Measurements from ENCODE around the gene DOCK10. TPM values are rescaled to one million over a fixed set of nuclear protein-coding genes. Genes with fewer than 3 reads are reported as not detected.
A peak's percentile ranks its signal among the peaks of the same experiment; 100 is the strongest.

Gene DOCK10
- total RNA-seq, 1 donor from 2014 or later = 172 TPM

DNA sequence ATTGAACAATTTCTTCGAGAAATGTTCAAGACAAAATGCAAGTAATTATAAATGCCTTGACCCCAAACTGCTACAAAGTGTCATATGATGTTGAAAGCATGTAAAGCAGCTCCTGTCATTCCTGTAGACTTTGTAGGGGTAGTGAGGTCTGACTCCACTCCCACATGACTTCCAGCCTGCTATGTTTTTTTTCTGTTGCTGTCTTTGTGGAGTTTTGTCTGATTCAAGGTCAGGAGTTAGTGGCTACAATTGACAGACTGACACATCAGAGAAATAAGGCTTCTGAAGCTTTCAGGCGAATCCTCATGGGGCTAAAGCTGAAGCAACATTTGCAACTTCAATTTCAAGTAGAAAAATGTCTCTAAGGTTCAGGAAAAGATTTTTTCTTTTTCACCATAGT lies 262.2 kb downstream of the DOCK10 start:
- Mint-ChIP-seq H3K9me3 (no peaks in the 10 kb centered on the region), H3K27ac (no peak overlapping the region), H3K27me3 (no peaks in the 10 kb centered on the region), H3K4me3 (no peak overlapping the region), H3K4me1 (no peaks in the 10 kb centered on the region), H3K36me3 (ENCODE audit: low read depth) (peaks cover 67% of the 10 kb centered on the region)
- POLR2A ChIA-PET = no interaction called here
- TF ChIP-seq, protein P1, sequence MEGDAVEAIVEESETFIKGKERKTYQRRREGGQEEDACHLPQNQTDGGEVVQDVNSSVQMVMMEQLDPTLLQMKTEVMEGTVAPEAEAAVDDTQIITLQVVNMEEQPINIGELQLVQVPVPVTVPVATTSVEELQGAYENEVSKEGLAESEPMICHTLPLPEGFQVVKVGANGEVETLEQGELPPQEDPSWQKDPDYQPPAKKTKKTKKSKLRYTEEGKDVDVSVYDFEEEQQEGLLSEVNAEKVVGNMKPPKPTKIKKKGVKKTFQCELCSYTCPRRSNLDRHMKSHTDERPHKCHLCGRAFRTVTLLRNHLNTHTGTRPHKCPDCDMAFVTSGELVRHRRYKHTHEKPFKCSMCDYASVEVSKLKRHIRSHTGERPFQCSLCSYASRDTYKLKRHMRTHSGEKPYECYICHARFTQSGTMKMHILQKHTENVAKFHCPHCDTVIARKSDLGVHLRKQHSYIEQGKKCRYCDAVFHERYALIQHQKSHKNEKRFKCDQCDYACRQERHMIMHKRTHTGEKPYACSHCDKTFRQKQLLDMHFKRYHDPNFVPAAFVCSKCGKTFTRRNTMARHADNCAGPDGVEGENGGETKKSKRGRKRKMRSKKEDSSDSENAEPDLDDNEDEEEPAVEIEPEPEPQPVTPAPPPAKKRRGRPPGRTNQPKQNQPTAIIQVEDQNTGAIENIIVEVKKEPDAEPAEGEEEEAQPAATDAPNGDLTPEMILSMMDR (IDR thresholded peaks at IDR 0.05) = no peak
- ATAC-seq (ENCODE audit: low read depth) = no peak
- CTCF ChIA-PET = interaction anchor here (1.0 to 1.2 kb wide), 3 partner anchors 14 to 129 kb away, joined by 3 to 4 read pairs (median 3); no protein-coding TSS in a partner anchor
- DNase-seq = no peak
- intact Hi-C loops (cut with micrococcal nuclease) = no loop called here

DNA sequence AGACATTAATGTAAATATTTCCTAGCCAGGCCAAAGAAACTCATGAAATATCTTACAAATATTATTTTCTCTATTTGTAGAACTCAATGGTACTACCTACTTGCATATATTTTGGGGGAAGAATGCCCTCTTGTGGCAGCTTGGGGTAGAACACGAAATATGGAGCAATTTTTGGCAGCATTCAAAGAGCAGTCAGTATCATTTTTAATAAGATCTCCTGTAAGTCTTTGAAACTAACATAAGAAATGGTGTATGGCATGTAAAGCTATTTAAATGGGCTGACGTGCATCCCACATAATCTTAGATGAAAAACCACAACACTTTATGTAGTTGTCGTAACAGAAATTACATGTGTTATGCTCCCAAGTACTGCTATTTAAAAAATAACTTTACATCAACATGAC lies 263.8 kb downstream of the DOCK10 start:
- H3K4me3 Mint-ChIP-seq = no peak overlapping the region
- ATAC-seq (ENCODE audit: low read depth) (peak; percentile 69), DNase-seq (no peak)
- ChIA-PET POLR2A (no interaction called here), CTCF (interaction anchor here (0.8 to 4.3 kb wide), 10 partner anchors 10 to 420 kb away, joined by 3 to 19 read pairs (median 6); no protein-coding TSS in a partner anchor)
- TF ChIP-seq, protein P1 (IDR thresholded peaks at IDR 0.05) = peak; percentile 70
- intact Hi-C loops (cut with micrococcal nuclease) = loop anchor here (1.0 to 10.0 kb wide), 5 partner anchors 127 to 784 kb away; no protein-coding TSS in a partner anchor
- H3K36me3 Mint-ChIP-seq (ENCODE audit: low read depth) = peaks cover 67% of the 10 kb centered on the region
- no peaks in the 10 kb centered on the region for H3K27me3 Mint-ChIP-seq
- no peaks in the 10 kb centered on the region for H3K4me1 Mint-ChIP-seq
- no peaks in the 10 kb centered on the region for H3K9me3 Mint-ChIP-seq
- no peak overlapping the region for H3K27ac Mint-ChIP-seq

DNA sequence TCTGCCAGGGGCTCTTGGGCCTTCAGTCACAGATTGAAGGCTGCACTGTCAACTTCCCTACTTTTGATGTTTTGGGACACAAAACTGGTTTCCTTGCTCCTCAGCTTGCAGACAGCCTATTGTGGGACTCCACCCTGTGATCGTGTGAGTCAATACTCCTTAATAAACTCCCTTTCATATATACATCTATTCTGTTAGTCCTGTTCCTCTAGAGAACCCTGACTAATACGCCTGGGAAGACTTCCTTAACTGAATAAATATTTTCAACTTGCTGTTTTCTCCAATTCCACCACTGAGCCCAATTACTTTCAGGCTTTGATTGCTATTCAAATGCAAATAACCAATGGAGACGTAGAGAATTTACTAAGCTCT lies 264.7 kb downstream of the DOCK10 start:
- Mint-ChIP-seq H3K27me3 (no peaks in the 10 kb centered on the region), H3K4me1 (no peaks in the 10 kb centered on the region), H3K36me3 (ENCODE audit: low read depth) (peaks cover 68% of the 10 kb centered on the region)

DNA sequence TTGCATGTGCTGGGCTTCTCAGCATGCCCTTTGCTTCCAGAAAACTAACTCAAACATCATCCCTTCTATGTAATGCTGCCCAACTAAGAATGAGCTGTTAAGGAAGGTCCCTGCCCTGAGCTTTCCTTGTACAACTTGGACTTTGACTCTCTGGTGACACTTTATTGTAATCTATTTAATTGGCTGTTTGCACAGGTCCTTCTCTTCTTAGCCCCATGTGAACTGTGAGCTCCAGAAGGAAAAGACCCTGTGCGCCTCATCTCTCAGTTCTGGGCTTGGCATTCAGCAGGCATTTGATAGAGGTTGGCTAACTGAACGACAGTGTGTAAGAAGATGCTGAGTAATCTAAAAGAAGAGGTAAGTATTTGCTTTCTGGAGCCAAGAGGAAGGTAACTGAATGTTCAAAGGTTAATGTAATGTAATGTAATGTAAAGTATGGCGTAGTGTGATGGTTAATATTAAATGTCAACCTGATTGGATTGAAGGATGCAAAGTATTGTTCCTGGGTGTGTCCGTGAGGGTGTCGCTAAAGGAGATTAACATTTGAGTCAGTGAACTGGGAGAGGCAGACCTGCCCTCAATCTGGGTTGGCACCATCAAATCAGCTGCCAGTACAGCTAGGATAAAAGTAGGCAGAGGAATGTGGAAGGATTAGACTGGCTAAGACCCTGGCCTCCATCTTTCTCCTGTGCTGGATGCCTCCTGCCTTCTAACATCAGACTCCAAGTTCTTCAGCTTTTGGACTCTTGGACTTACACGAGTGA lies 265.3 kb downstream of the DOCK10 start:
- CTCF ChIA-PET = interaction anchor here (0.6 to 4.3 kb wide), 10 partner anchors 8 to 421 kb away, joined by 3 to 19 read pairs (median 6); no protein-coding TSS in a partner anchor
- POLR2A ChIA-PET = no interaction called here
- no peak overlapping the region for H3K4me3 Mint-ChIP-seq
- no peaks in the 10 kb centered on the region for H3K4me1 Mint-ChIP-seq
- peaks cover 67% of the 10 kb centered on the region for H3K36me3 Mint-ChIP-seq (ENCODE audit: low read depth)
- ATAC-seq (ENCODE audit: low read depth) (no peak), DNase-seq (no peak)
- intact Hi-C loops (cut with micrococcal nuclease) = loop anchor here (10.0 kb wide), 1 partner anchor 782 kb away; no protein-coding TSS in a partner anchor
- peak overlapping the region; percentile 10 for H3K27ac Mint-ChIP-seq
- TF ChIP-seq, protein P1 (IDR thresholded peaks at IDR 0.05) = no peak
- H3K27me3 Mint-ChIP-seq = no peaks in the 10 kb centered on the region
- no peaks in the 10 kb centered on the region for H3K9me3 Mint-ChIP-seq

More for the DNA sequence above, 264.7 kb downstream of the DOCK10 start:
- TF ChIP-seq, protein P1 (IDR thresholded peaks at IDR 0.05) = no peak
- no peaks in the 10 kb centered on the region for H3K9me3 Mint-ChIP-seq
- H3K27ac Mint-ChIP-seq = peak overlapping the region; percentile 10
- CTCF ChIA-PET = interaction anchor here (0.8 to 4.3 kb wide), 12 partner anchors 9 to 421 kb away, joined by 3 to 19 read pairs (median 6); no protein-coding TSS in a partner anchor
- no peak for DNase-seq
- intact Hi-C loops (cut with micrococcal nuclease) = loop anchor here (10.0 kb wide), 1 partner anchor 783 kb away; no protein-coding TSS in a partner anchor
- H3K4me3 Mint-ChIP-seq = no peak overlapping the region
- ATAC-seq (ENCODE audit: low read depth) = no peak
- POLR2A ChIA-PET = no interaction called here

DNA sequence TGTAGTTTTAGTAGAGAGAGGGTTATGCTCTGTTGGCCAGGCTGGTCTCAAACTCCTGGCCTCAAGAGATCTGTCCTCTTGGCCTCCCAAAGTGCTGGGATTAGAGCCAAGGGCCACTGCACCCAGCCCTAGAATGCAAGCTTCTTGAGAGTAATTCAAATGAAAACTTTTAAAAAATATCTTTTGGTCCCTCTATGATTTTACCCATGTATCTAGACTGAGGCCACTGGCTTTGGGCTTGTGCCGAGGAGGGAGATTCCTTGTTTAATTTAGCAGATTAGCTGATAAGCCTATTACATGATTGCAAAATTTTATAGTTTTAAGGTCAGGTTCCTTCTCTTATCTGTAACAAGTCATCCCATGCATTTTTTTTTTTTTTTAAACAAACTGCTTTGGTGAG lies 266.6 kb downstream of the DOCK10 start:
- no peaks in the 10 kb centered on the region for H3K9me3 Mint-ChIP-seq
- peaks cover 2% of the 10 kb centered on the region for H3K4me1 Mint-ChIP-seq
- ATAC-seq (ENCODE audit: low read depth) (no peak), DNase-seq (no peak)
- intact Hi-C loops (cut with micrococcal nuclease) = loop anchor here (10.0 kb wide), 1 partner anchor 781 kb away; no protein-coding TSS in a partner anchor
- TF ChIP-seq, protein P1 (IDR thresholded peaks at IDR 0.05) = no peak
- ChIA-PET POLR2A (no interaction called here), CTCF (interaction anchor here (1.9 to 4.3 kb wide), 3 partner anchors 10 to 129 kb away, joined by 5 to 19 read pairs (median 6); no protein-coding TSS in a partner anchor)
- no peak overlapping the region for H3K4me3 Mint-ChIP-seq
- no peaks in the 10 kb centered on the region for H3K27me3 Mint-ChIP-seq
- H3K27ac Mint-ChIP-seq = no peak overlapping the region
- peaks cover 75% of the 10 kb centered on the region for H3K36me3 Mint-ChIP-seq (ENCODE audit: low read depth)
